Measurements from ENCODE around the gene PIAS3.

DNA sequence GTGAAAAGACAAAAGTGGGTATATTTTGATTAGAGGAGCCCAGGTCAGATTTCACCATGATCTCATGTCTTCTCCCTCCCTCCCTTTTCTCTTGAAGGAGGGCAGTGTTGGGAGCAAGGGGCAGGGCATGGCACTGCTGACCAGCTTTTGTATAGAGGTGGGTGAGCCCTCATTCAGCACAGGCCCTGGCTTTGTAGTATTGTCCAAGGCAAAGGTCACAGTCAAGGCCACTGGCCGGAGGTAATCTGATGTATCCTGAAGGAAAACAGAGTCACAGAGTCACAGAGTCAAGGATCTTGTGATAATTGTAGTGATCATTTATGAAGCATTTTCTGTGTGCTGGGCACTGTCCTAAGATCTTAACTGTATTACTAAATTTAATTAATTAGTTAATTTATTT lies 39.1 kb upstream of the PIAS3 start:
- TF ChIP-seq CTCF (IDR thresholded peaks at IDR 0.05) (no peak), POLR2A (IDR thresholded peaks at IDR 0.05) (no peak), EP300 (IDR thresholded peaks at IDR 0.05) (no peak), POLR2AphosphoS5 (IDR thresholded peaks at IDR 0.05) (no peak)

Data from upper lobe of left lung (tissue), 4 donors.